ENCODE data around the gene STK10. TPM values are rescaled to one million over a fixed set of nuclear protein-coding genes. Genes with fewer than 3 reads are reported as not detected.

STK10 gene
- total and polyA plus RNA-seq, 12 donors = 5.5 to 39.1 (median 19.0) TPM

DNA sequence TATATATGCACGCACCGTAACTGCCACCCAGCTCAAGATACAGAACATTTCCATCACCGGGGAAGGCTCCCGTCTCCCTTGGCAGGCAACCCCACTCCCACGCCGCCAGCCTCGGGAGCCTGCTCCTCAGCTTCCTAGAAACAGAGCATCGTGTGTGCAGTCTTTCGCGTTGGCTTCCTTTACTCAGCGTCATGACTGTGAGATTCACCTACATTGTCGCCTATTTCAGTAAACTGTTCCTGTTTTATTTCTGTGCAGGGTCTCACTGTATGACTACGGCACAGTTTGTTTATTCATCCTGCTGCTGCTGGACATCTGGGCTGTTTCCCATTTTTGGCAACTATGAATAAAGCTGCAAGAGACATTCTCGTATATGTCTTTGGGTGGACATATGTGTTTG is 90.7 kb downstream of the STK10 start:
- Histone ChIP-seq H3K4me1 (replicated peaks in 1 of 2) (peaks cover 0 to 4% of the 10 kb centered on the region in 2 donors), H3K27me3 (no peaks in the 10 kb centered on the region), H3K9me3 (replicated peaks in 1 of 3) (no peaks in the 10 kb centered on the region), H3K27ac (peak overlapping the region in 1 of 5 donors; percentile 58), H3K4me3 (no peak overlapping the region), H3K36me3 (replicated peaks in 1 of 2) (peaks cover 0 to 6% of the 10 kb centered on the region in 2 donors)
- no peak for DNase-seq
- WGBS, 4 donors = 83 to 91% (median 85%) methylated on average over 14 of the region's 14 CpGs
- no peak for TF ChIP-seq POLR2A (IDR thresholded peaks at IDR 0.05)
- TF ChIP-seq, protein P1, sequence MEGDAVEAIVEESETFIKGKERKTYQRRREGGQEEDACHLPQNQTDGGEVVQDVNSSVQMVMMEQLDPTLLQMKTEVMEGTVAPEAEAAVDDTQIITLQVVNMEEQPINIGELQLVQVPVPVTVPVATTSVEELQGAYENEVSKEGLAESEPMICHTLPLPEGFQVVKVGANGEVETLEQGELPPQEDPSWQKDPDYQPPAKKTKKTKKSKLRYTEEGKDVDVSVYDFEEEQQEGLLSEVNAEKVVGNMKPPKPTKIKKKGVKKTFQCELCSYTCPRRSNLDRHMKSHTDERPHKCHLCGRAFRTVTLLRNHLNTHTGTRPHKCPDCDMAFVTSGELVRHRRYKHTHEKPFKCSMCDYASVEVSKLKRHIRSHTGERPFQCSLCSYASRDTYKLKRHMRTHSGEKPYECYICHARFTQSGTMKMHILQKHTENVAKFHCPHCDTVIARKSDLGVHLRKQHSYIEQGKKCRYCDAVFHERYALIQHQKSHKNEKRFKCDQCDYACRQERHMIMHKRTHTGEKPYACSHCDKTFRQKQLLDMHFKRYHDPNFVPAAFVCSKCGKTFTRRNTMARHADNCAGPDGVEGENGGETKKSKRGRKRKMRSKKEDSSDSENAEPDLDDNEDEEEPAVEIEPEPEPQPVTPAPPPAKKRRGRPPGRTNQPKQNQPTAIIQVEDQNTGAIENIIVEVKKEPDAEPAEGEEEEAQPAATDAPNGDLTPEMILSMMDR (IDR thresholded peaks at IDR 0.05) = no peak
- intact Hi-C loops (cut with DNase I) = no loop called here

DNA sequence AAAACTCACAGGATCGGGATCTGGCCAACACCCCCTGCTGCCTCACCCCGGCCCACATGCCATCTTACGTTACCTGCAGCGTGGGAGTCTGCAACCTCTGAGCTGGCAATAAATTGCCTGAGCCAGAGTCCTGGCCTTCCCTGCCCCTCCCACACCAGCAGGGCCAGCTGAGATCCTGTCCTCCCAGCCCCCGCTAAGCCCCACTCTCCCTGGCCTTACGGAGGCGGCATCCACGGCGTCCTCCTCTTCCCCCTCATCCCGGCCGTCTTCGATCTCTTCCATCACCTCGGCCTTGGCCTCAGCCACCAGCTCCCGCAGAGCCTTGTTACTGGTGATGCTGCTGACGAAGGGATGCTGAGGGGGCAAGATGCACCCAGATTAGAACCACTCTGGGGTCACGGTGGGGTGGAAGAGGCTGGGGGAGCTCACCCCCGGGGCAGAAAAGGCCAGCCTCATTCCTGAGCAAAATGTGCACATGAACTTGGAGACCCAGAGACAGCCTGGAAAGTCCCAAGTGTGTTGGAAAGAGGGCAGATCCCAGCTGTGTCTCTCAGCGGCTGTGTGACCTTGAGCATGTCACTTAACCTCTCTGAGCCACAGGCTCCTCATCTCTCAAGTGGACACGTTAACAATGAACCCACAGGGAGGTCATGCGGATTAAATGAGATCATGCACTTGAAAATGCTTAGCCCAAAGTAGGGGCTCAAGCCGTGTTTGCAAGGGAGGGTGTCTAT is 91.7 kb downstream of the STK10 start:
- intact Hi-C loops (cut with DNase I) = no loop called here
- Histone ChIP-seq H3K36me3 (replicated peaks in 1 of 2) (peaks cover 0 to 6% of the 10 kb centered on the region in 2 donors), H3K4me3 (no peak overlapping the region), H3K27ac (peak overlapping the region in 2 of 5 donors; percentile 47 to 67), H3K9me3 (replicated peaks in 1 of 3) (no peaks in the 10 kb centered on the region), H3K4me1 (replicated peaks in 1 of 2) (no peaks in the 10 kb centered on the region), H3K27me3 (no peaks in the 10 kb centered on the region)
- DNase-seq = no peak
- WGBS, 4 donors = 79 to 87% (median 85%) methylated on average over 19 to 21 of the region's 21 CpGs
- no peak for TF ChIP-seq POLR2A (IDR thresholded peaks at IDR 0.05)
- TF ChIP-seq, protein P1 (IDR thresholded peaks at IDR 0.05) = no peak

DNA sequence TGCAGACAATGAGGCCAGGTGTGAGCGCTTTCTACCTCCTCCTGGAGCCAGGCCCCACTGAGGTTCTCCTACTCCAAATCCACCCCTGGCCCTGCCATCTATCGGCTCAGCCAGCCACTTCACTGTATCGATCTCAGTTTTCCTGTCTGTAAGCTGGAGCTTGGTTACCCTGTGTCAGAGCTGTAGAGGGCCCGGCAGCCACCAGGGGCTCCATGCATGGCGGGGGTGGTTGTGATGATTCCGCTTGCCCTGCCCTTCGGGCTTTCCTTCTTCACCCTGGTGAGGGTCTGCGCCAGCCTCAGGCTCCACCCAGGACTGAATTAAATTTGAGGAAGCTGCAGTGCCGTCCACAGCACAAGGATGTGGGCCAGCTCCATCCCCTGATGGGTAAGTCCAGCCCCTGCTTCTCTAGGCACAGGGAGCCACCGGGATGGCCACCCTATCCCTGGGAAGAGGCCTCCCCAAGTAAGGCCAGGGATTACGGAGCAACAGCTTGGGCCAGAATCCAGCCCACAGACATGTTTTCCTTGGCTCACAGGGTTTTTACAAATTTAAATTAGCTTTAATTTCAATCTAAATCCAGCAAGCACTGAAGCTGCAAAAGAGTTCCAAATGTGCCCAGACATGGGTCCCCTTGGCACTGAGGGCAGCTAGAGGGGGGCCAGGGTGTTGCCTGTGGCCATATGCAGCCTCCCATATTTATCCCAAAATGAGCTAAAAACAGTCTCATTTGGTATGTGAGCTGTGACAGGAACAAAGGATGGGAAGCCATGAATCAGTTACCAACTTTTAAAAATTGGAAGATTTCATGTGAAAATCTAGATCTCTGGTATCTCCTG is 92.4 kb downstream of the STK10 start:
- Histone ChIP-seq H3K36me3 (replicated peaks in 1 of 2) (peaks cover 0 to 6% of the 10 kb centered on the region in 2 donors), H3K27me3 (no peaks in the 10 kb centered on the region), H3K4me3 (no peak overlapping the region), H3K4me1 (replicated peaks in 1 of 2) (no peaks in the 10 kb centered on the region), H3K9me3 (replicated peaks in 1 of 3) (no peaks in the 10 kb centered on the region), H3K27ac (peak overlapping the region in 2 of 5 donors; percentile 47 to 67)
- TF ChIP-seq, protein P1 (IDR thresholded peaks at IDR 0.05) = no peak
- no peak for TF ChIP-seq POLR2A (IDR thresholded peaks at IDR 0.05)
- WGBS, 4 donors = 90 to 97% (median 90%) methylated on average over 11 of the region's 11 CpGs
- DNase-seq = no peak
- intact Hi-C loops (cut with DNase I) = no loop called here

DNA sequence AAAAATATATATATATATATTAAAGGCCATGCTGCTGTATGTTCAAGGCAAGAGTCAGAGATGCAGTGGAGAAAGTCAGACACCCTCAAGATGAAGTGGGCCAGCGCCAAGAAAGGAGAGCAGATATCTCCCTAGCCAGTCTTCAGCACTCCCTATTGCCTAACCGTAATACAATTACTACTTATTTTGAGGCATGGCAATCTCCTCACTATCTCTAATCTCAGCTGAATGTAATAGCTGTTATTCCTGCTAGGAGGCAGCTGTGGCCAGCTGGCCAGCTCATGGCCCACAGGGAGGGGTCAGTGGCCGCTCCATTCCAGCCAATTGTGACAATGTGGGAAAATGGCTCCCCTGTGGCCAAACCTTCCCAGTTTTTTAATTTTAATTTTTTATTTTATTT is 94.1 kb downstream of the STK10 start:
- intact Hi-C loops (cut with DNase I) = no loop called here
- H3K36me3 ChIP-seq (replicated peaks in 1 of 2) = peaks cover 0 to 6% of the 10 kb centered on the region in 2 donors
- no peaks in the 10 kb centered on the region for H3K9me3 ChIP-seq (replicated peaks in 1 of 3)
- no peaks in the 10 kb centered on the region for H3K4me1 ChIP-seq (replicated peaks in 1 of 2)
- TF ChIP-seq, protein P1 (IDR thresholded peaks at IDR 0.05) = no peak
- TF ChIP-seq POLR2A (IDR thresholded peaks at IDR 0.05) = no peak
- no peak overlapping the region for H3K4me3 ChIP-seq
- H3K27me3 ChIP-seq = no peaks in the 10 kb centered on the region
- 78 to 90% (median 88%) methylated on average over 3 of the region's 3 CpGs for WGBS, 4 donors
- no peak for DNase-seq
- H3K27ac ChIP-seq = no peak overlapping the region
